ENCODE data around the gene ITIH4. TPM values are rescaled to one million over a fixed set of nuclear protein-coding genes. Genes with fewer than 3 reads are reported as not detected.

The ITIH4 gene
- total RNA-seq, 1 experiment from 2014 or later: not detected

- no peaks in the 10 kb centered on the region for H3K36me3 ChIP-seq
- DNase-seq: no peak
- no peaks in the 10 kb centered on the region for H3K27me3 ChIP-seq
- no peak overlapping the region for H3K4me3 ChIP-seq
- H3K9me3 ChIP-seq: no peaks in the 10 kb centered on the region
These were observed 10.5 kb downstream of the ITIH4 start for GRCh38 chr3:52819936-52820335.

- Histone ChIP-seq H3K9me3 (no peaks in the 10 kb centered on the region), H3K36me3 (no peaks in the 10 kb centered on the region), H3K27me3 (no peaks in the 10 kb centered on the region), H3K4me3 (no peak overlapping the region)
- DNase-seq: no peak
These were observed 12.6 kb downstream of the ITIH4 start for GRCh38 chr3:52817860-52818259.

- DNase-seq: no peak
- Histone ChIP-seq H3K4me3 (no peak overlapping the region), H3K36me3 (no peaks in the 10 kb centered on the region), H3K27me3 (no peaks in the 10 kb centered on the region), H3K9me3 (no peaks in the 10 kb centered on the region)
These were observed 13.3 kb downstream of the ITIH4 start for GRCh38 chr3:52817221-52817620.

GRCh38 chr3:52816654-52817053 lies 13.8 kb downstream of the ITIH4 start:
- Histone ChIP-seq H3K9me3 (no peaks in the 10 kb centered on the region), H3K27me3 (no peaks in the 10 kb centered on the region), H3K36me3 (no peaks in the 10 kb centered on the region), H3K4me3 (no peak overlapping the region)
- DNase-seq: no peak

GRCh38 chr3:52816199-52816598 lies 14.3 kb downstream of the ITIH4 start:
- DNase-seq: no peak
- Histone ChIP-seq H3K4me3 (no peak overlapping the region), H3K36me3 (no peaks in the 10 kb centered on the region), H3K27me3 (no peaks in the 10 kb centered on the region), H3K9me3 (no peaks in the 10 kb centered on the region)

GRCh38 chr3:52813810-52814209 lies 16.7 kb downstream of the ITIH4 start:
- Histone ChIP-seq H3K36me3 (no peaks in the 10 kb centered on the region), H3K27me3 (no peaks in the 10 kb centered on the region), H3K9me3 (no peaks in the 10 kb centered on the region), H3K4me3 (no peak overlapping the region)
- DNase-seq: no peak

- DNase-seq: no peak
- Histone ChIP-seq H3K36me3 (no peaks in the 10 kb centered on the region), H3K9me3 (no peaks in the 10 kb centered on the region), H3K27me3 (no peaks in the 10 kb centered on the region), H3K4me3 (no peak overlapping the region)
These were observed 18.9 kb downstream of the ITIH4 start for GRCh38 chr3:52811452-52812011.

GRCh38 chr3:52810923-52811322 lies 19.5 kb downstream of the ITIH4 start:
- no peak for DNase-seq
- no peaks in the 10 kb centered on the region for H3K36me3 ChIP-seq
- H3K9me3 ChIP-seq: no peaks in the 10 kb centered on the region
- H3K4me3 ChIP-seq: no peak overlapping the region
- no peaks in the 10 kb centered on the region for H3K27me3 ChIP-seq

GRCh38 chr3:52809662-52810377 lies 20.7 kb downstream of the ITIH4 start:
- H3K4me3 ChIP-seq: no peak overlapping the region
- H3K27me3 ChIP-seq: no peaks in the 10 kb centered on the region
- H3K9me3 ChIP-seq: no peaks in the 10 kb centered on the region

GRCh38 chr3:52809149-52809548 lies 21.3 kb downstream of the ITIH4 start:
- Histone ChIP-seq H3K27me3 (no peaks in the 10 kb centered on the region), H3K4me3 (no peak overlapping the region), H3K36me3 (no peaks in the 10 kb centered on the region), H3K9me3 (no peaks in the 10 kb centered on the region)
- no peak for DNase-seq

More at GRCh38 chr3:52809662-52810377, 20.7 kb downstream of the ITIH4 start:
- no peaks in the 10 kb centered on the region for H3K36me3 ChIP-seq
- no peak for DNase-seq

GRCh38 chr3:52805270-52806039 lies 25.0 kb downstream of the ITIH4 start:
- Histone ChIP-seq H3K4me3 (no peak overlapping the region), H3K9me3 (no peaks in the 10 kb centered on the region), H3K27me3 (no peaks in the 10 kb centered on the region), H3K36me3 (no peaks in the 10 kb centered on the region)
- DNase-seq: no peak

- H3K27me3 ChIP-seq: no peaks in the 10 kb centered on the region
- H3K4me3 ChIP-seq: no peak overlapping the region
- no peaks in the 10 kb centered on the region for H3K36me3 ChIP-seq
- DNase-seq: no peak
- H3K9me3 ChIP-seq: no peaks in the 10 kb centered on the region
These were observed 28.6 kb downstream of the ITIH4 start for GRCh38 chr3:52801839-52802238.

GRCh38 chr3:52800079-52800478 lies 30.4 kb downstream of the ITIH4 start:
- H3K36me3 ChIP-seq: no peaks in the 10 kb centered on the region
- H3K27me3 ChIP-seq: no peaks in the 10 kb centered on the region
- H3K9me3 ChIP-seq: no peaks in the 10 kb centered on the region
- DNase-seq: no peak
- H3K4me3 ChIP-seq: no peak overlapping the region

- H3K36me3 ChIP-seq: no peaks in the 10 kb centered on the region
- H3K9me3 ChIP-seq: no peaks in the 10 kb centered on the region
- H3K27me3 ChIP-seq: no peaks in the 10 kb centered on the region
- no peak overlapping the region for H3K4me3 ChIP-seq
- DNase-seq: peak; percentile 9
These were observed 31.4 kb downstream of the ITIH4 start for GRCh38 chr3:52798978-52799476.

GRCh38 chr3:52798376-52798977 lies 32.0 kb downstream of the ITIH4 start:
- no peaks in the 10 kb centered on the region for H3K36me3 ChIP-seq
- peak; percentile 40 for DNase-seq
- no peaks in the 10 kb centered on the region for H3K27me3 ChIP-seq
- H3K4me3 ChIP-seq: no peak overlapping the region
- no peaks in the 10 kb centered on the region for H3K9me3 ChIP-seq

GRCh38 chr3:52796411-52796810 lies 34.1 kb downstream of the ITIH4 start:
- H3K36me3 ChIP-seq: no peaks in the 10 kb centered on the region
- no peaks in the 10 kb centered on the region for H3K9me3 ChIP-seq
- no peak for DNase-seq
- no peak overlapping the region for H3K4me3 ChIP-seq
- H3K27me3 ChIP-seq: no peaks in the 10 kb centered on the region

- DNase-seq: no peak
- Histone ChIP-seq H3K27me3 (no peaks in the 10 kb centered on the region), H3K4me3 (no peak overlapping the region), H3K9me3 (no peaks in the 10 kb centered on the region), H3K36me3 (no peaks in the 10 kb centered on the region)
These were observed 35.1 kb downstream of the ITIH4 start for GRCh38 chr3:52795298-52795900.
